ENCODE data around the gene MAP3K5.
"Not testable (repeated sequence)": the region's sequence is repeated elsewhere in the genome, so short reads cannot be mapped to it uniquely, and the experiment has no call there.

The MAP3K5 gene

DNA sequence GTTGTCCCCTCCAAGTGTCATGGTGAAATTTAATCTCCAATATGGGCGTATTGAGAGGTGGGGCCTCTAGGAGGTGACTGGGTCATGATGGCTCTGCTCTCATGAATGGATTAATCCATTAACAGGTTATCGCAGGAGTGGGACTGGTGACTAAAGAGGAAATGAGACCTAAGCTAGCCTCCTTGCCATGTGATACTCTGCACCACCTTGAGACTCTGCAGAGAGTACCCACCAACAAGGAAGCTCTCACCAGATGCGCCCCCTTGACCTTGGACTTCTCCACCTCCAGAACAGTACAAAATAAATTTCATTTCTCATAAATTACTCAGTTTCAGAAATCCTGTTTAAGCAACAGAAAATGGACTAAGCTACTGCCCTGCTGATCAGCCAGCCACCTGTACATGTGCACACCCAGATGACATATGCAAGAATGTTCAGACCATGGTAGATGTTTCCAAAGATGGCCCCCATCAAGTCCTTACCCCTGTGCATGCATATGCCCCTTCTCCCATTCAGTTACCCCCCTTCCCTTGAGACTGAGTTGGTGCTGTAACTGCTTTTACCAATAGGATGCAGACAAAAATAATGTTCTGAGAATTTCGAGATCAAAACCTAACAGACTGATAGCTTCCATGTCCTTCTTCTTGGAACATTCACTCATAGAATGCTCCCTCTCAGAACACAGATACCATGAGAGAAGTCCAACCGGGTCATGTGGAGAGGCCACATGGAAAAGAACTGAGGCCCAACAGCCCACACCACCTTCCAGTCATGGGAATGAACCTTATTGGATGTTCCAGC is 28.4 kb downstream of the MAP3K5 start:
- DNase-seq (ENCODE audit: low spot score in 2 of 2) (no peak), ATAC-seq (replicated peaks; ENCODE audit: extremely low read depth, poor library complexity, severe bottlenecking) (no peak)
- H3K4me1 Mint-ChIP-seq, result peaks cover 76% of the 10 kb centered on the region
- H3K27me3 Mint-ChIP-seq, result no peaks in the 10 kb centered on the region
- peaks cover 10% of the 10 kb centered on the region for H3K36me3 Mint-ChIP-seq (ENCODE audit: insufficient read depth)
- H3K27ac Mint-ChIP-seq (ENCODE audit: low read depth), result peak overlapping the region; percentile 87
- peak overlapping the region; percentile 48 for H3K4me3 Mint-ChIP-seq
- H3K9me3 Mint-ChIP-seq, result no peaks in the 10 kb centered on the region

GRCh38 chr6:136763255-136763654 is 29.0 kb downstream of the MAP3K5 start:
- DNase-seq (ENCODE audit: low spot score in 2 of 2), result no peak
- Mint-ChIP-seq H3K27me3 (no peaks in the 10 kb centered on the region), H3K4me1 (peaks cover 73% of the 10 kb centered on the region), H3K4me3 (no peak overlapping the region), H3K9me3 (no peaks in the 10 kb centered on the region), H3K36me3 (ENCODE audit: insufficient read depth) (peaks cover 9% of the 10 kb centered on the region), H3K27ac (ENCODE audit: low read depth) (no peak overlapping the region)
- ATAC-seq (replicated peaks; ENCODE audit: extremely low read depth, poor library complexity, severe bottlenecking), result no peak

DNA sequence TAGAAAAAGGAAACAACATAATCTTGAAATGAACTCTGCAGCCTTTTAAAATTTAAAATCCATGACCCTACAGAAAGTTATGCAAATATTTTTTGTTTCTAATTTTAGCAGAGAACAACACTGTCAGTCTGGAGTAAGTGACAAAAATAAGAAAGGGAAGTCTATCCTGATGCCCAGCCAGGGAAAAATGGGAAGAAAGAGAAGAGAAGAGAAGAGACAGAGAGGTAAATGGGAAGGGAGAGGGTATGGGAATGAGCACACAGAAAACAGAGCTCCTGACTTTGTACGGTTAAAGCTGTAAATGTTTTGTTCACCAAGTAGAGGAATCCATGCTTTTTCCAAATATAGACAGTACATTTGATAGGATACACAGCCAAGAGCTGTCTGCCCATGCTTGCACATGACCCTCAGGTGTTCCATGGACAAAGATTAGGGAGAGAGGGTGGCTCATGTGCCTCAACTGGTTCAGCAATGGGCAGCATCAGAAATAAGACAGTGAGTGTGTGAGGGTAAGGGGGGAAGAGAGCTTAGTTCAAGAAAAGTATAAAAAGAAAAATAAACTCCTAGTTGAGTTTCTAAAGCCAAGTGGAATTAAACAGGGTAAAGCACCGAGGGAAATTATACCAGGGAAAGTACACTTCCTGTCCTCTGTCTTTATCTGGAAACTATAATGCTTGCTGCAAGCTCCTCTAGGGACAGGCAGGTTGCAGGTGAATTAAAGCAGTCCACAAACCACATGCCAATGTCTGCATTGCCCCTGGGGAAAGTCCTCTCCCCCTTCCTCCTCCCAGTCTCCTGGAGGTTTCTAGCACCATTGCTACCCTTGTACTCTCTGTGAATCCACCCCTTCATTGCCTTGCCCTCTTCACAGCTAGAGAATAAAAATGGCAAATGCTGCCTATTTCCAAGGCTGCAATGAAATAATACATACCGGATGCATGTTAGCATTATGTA is 30.0 kb downstream of the MAP3K5 start:
- DNase-seq (ENCODE audit: low spot score in 2 of 2), result no peak
- Mint-ChIP-seq H3K9me3 (no peaks in the 10 kb centered on the region), H3K27me3 (no peaks in the 10 kb centered on the region), H3K4me1 (peaks cover 64% of the 10 kb centered on the region), H3K4me3 (peak overlapping the region; percentile 74), H3K36me3 (ENCODE audit: insufficient read depth) (peaks cover 8% of the 10 kb centered on the region), H3K27ac (ENCODE audit: low read depth) (peak overlapping the region; percentile 91)
- ATAC-seq (replicated peaks; ENCODE audit: extremely low read depth, poor library complexity, severe bottlenecking), result no peak

GRCh38 chr6:136761227-136761922 is 30.9 kb downstream of the MAP3K5 start:
- Mint-ChIP-seq H3K4me3 (peak overlapping the region; percentile 74), H3K4me1 (peaks cover 62% of the 10 kb centered on the region), H3K36me3 (ENCODE audit: insufficient read depth) (peaks cover 7% of the 10 kb centered on the region), H3K27ac (ENCODE audit: low read depth) (peak overlapping the region; percentile 91), H3K27me3 (no peaks in the 10 kb centered on the region), H3K9me3 (no peaks in the 10 kb centered on the region)
- DNase-seq (ENCODE audit: low spot score in 2 of 2) (no peak), ATAC-seq (replicated peaks; ENCODE audit: extremely low read depth, poor library complexity, severe bottlenecking) (peak; percentile 49)

DNA sequence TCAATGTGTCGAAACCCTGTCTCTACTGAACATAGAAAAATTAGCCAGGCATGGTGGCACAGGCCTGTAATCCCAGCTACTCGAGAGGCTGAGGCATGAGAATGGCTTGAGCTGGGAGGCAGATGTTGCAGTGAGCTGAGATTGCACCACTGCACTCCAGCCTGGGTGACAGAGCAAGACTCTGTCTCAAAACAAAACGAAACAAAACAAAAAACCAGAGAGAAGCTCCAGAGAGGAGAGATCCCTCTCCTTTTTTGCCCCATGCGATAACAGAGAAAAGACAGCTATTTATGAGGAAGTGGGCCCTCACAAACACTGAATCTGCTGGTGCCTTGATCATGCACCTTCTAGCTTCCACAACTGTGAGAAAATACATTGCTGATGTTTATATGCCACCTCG is 31.5 kb downstream of the MAP3K5 start:
- not testable (repeated sequence) for H3K27me3 Mint-ChIP-seq; H3K36me3 Mint-ChIP-seq (ENCODE audit: insufficient read depth); H3K9me3 Mint-ChIP-seq; ATAC-seq (replicated peaks; ENCODE audit: extremely low read depth, poor library complexity, severe bottlenecking); DNase-seq (ENCODE audit: low spot score in 2 of 2)
- H3K4me3 Mint-ChIP-seq, result peak overlapping the region; percentile 74
- peaks cover 58% of the 10 kb centered on the region for H3K4me1 Mint-ChIP-seq
- peak overlapping the region; percentile 91 for H3K27ac Mint-ChIP-seq (ENCODE audit: low read depth)

- ATAC-seq (replicated peaks; ENCODE audit: extremely low read depth, poor library complexity, severe bottlenecking) (no peak), DNase-seq (ENCODE audit: low spot score in 2 of 2) (no peak)
- Mint-ChIP-seq H3K27ac (ENCODE audit: low read depth) (no peak overlapping the region), H3K4me1 (peaks cover 53% of the 10 kb centered on the region), H3K27me3 (no peaks in the 10 kb centered on the region), H3K4me3 (no peak overlapping the region), H3K9me3 (no peaks in the 10 kb centered on the region), H3K36me3 (ENCODE audit: insufficient read depth) (peaks cover 13% of the 10 kb centered on the region)
Measured at GRCh38 chr6:136757150-136757549, 35.1 kb downstream of the MAP3K5 start.

DNA sequence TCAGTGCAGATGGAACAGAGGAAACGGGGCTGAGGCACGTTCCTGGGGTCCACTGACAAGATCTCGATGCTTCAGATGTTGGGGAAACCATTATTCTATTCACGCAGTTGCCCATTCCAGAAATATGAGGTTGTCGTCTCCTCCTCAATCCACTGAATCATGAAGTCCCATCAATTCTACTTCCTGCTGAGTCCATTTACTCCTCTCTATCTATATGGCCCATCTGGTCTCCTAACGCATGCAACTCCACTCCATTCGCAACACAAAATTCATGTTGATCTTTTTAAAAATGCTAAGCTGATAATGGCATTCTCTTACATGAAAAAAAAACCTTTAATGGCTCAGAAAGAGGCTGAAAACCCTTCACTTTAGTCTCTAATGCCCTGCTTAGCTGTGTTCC is 37.5 kb downstream of the MAP3K5 start:
- no peaks in the 10 kb centered on the region for H3K9me3 Mint-ChIP-seq
- no peak overlapping the region for H3K4me3 Mint-ChIP-seq
- H3K27me3 Mint-ChIP-seq, result no peaks in the 10 kb centered on the region
- ATAC-seq (replicated peaks; ENCODE audit: extremely low read depth, poor library complexity, severe bottlenecking) (no peak), DNase-seq (ENCODE audit: low spot score in 2 of 2) (no peak)
- H3K27ac Mint-ChIP-seq (ENCODE audit: low read depth), result peak overlapping the region; percentile 81
- peaks cover 59% of the 10 kb centered on the region for H3K4me1 Mint-ChIP-seq
- H3K36me3 Mint-ChIP-seq (ENCODE audit: insufficient read depth), result peaks cover 12% of the 10 kb centered on the region

DNA sequence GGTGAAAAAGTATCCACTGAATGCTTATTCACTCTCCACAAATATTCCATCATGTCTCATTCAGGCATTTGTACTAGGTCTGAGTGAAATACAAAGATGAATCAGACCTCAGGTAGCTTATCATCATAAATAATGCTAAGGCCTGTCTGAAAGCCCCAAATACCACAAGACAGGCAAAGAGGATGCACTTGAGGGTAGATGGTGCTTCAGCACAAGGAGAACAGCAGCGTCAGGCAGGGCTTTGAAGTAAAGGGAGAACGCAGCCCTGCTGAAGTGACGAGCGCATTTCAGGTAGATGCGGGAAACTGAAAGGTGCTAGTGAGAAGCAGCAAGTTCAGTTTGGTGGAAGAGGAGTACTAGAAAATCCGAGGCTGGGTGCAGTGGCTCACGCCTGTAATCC is 38.7 kb downstream of the MAP3K5 start:
- H3K9me3 Mint-ChIP-seq, result no peaks in the 10 kb centered on the region

GRCh38 chr6:136752554-136752953 is 39.7 kb downstream of the MAP3K5 start:
- ATAC-seq (replicated peaks; ENCODE audit: extremely low read depth, poor library complexity, severe bottlenecking) (no peak), DNase-seq (ENCODE audit: low spot score in 2 of 2) (no peak)
- Mint-ChIP-seq H3K27ac (ENCODE audit: low read depth) (peak overlapping the region; percentile 81), H3K9me3 (no peaks in the 10 kb centered on the region), H3K27me3 (no peaks in the 10 kb centered on the region), H3K4me3 (peak overlapping the region; percentile 60), H3K36me3 (ENCODE audit: insufficient read depth) (peaks cover 12% of the 10 kb centered on the region), H3K4me1 (peaks cover 68% of the 10 kb centered on the region)

More for the DNA sequence above, 38.7 kb downstream of the MAP3K5 start:
- H3K27ac Mint-ChIP-seq (ENCODE audit: low read depth), result peak overlapping the region; percentile 81
- H3K4me1 Mint-ChIP-seq, result peaks cover 63% of the 10 kb centered on the region
- H3K27me3 Mint-ChIP-seq, result no peaks in the 10 kb centered on the region
- peaks cover 12% of the 10 kb centered on the region for H3K36me3 Mint-ChIP-seq (ENCODE audit: insufficient read depth)
- ATAC-seq (replicated peaks; ENCODE audit: extremely low read depth, poor library complexity, severe bottlenecking), result peak; percentile 85
- H3K4me3 Mint-ChIP-seq, result peak overlapping the region; percentile 45
- peak; percentile 29 to 58 for DNase-seq (ENCODE audit: low spot score in 2 of 2)

GRCh38 chr6:136751991-136752390 is 40.3 kb downstream of the MAP3K5 start:
- H3K9me3 Mint-ChIP-seq, result no peaks in the 10 kb centered on the region
- no peaks in the 10 kb centered on the region for H3K27me3 Mint-ChIP-seq
- DNase-seq (ENCODE audit: low spot score in 2 of 2) (no peak), ATAC-seq (replicated peaks; ENCODE audit: extremely low read depth, poor library complexity, severe bottlenecking) (no peak)
- peak overlapping the region; percentile 81 for H3K27ac Mint-ChIP-seq (ENCODE audit: low read depth)
- peak overlapping the region; percentile 60 for H3K4me3 Mint-ChIP-seq
- H3K4me1 Mint-ChIP-seq, result peaks cover 70% of the 10 kb centered on the region
- peaks cover 12% of the 10 kb centered on the region for H3K36me3 Mint-ChIP-seq (ENCODE audit: insufficient read depth)

DNA sequence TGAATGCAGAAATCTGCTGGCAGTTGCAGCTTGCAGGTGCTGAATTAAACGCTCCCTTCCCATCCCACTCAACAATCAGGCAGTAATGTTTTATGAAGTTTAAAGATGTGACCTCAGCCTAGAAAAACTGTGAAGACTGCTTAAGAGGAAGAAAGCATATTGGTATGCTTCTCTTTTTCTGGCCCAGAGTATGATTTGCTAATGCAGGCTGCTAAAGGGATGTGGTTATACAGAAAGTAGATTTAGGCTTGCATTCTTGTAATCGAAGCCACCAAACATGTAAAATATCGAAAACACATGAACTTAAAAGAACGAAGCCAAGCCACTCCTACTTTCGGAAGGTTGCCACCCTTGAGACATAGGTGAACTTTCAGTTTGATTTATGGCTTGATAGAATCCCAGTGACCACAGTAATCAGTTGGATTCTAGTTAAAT is 40.7 kb downstream of the MAP3K5 start:
- ATAC-seq (replicated peaks; ENCODE audit: extremely low read depth, poor library complexity, severe bottlenecking), result peak; percentile 67
- Mint-ChIP-seq H3K27ac (ENCODE audit: low read depth) (peak overlapping the region; percentile 81), H3K27me3 (no peaks in the 10 kb centered on the region), H3K36me3 (ENCODE audit: insufficient read depth) (peaks cover 12% of the 10 kb centered on the region), H3K4me3 (peak overlapping the region; percentile 60), H3K4me1 (peaks cover 71% of the 10 kb centered on the region), H3K9me3 (no peaks in the 10 kb centered on the region)
- no peak for DNase-seq (ENCODE audit: low spot score in 2 of 2)

Measured in central memory CD8-positive, alpha-beta T cell (primary cell).